Thyroid gland (tissue), 4 donors: ENCODE data around the gene SLC9A8. TPM values are rescaled to one million over a fixed set of nuclear protein-coding genes. Genes with fewer than 3 reads are reported as not detected.
A peak's percentile ranks its signal among the peaks of the same experiment; 100 is the strongest.

Experiments used
- DNase-seq, 2 donors: peaks; one replicate each; pipeline ENCODE4 v3.0.0-alpha.2; 2019
- H3K27ac ChIP-seq, 3 donors: fragments of 200-600 bp; sonication (generic); 1 replicate in 2 of 3; 2 replicates in 1 of 3; pipeline ENCODE4 v1.5.1; 2016 to 2019; ENCODE audit warnings: mild to moderate bottlenecking in 1 of 3, moderate library complexity in 1 of 3
- H3K27me3 ChIP-seq: fragments of 200-600 bp; sonication (generic); one replicate; pipeline ENCODE4 v1.5.1; 2019
- H3K36me3 ChIP-seq, 2 donors: fragments of 200-600 bp; sonication (generic); one replicate each; pipeline ENCODE4 v1.5.1; 2016 to 2019
- H3K4me1 ChIP-seq, 2 donors: fragments of 200-600 bp; sonication (generic); one replicate each; pipeline ENCODE4 v1.5.1; 2017 to 2019
- H3K4me3 ChIP-seq, 3 donors: fragments of 200-600 bp; sonication (generic); replicated peaks in 1 of 3; 1 replicate in 2 of 3; 2 replicates in 1 of 3; pipeline ENCODE4 v1.5.1; 2016; ENCODE audit warnings: mild to moderate bottlenecking in 1 of 3
- H3K9me3 ChIP-seq: fragments of 200-600 bp; sonication (generic); one replicate; pipeline ENCODE4 v1.5.1; 2017
- POLR2A ChIP-seq, 2 donors: fragments of 450-650 bp; IDR thresholded peaks; one replicate each; pipeline ENCODE4 v1.6.1; 2017; ENCODE audit warnings: antibody characterized with exemption in 2 of 2, mild to moderate bottlenecking in 2 of 2, moderate library complexity in 1 of 2
- WGBS, 2 donors: methylation state at CpG; one replicate each; pipeline ENCODE4 v1.1.5; 2017; 5-methylcytosine and 5-hydroxymethylcytosine counted together
- intact Hi-C: fragments of 100-400 bp; cut with DNase I; formaldehyde crosslinking; loops from one replicate; pipeline ENCODE4 v1.15.1; 2023
- total RNA-seq, 4 donors: library from RNA; depleted of rRNA; stranded (reverse); fragments of >200 nt; gene quantifications; one replicate each; pipeline ENCODE4 v1.2.3, GENCODE V29; 2016
- TF ChIP-seq, protein P1 (sequence below), 6 experiments: fragments of 200-600 bp in 3 of 6; fragments of 450-650 bp in 3 of 6; sonication (generic) in 3 of 6; IDR thresholded peaks; one replicate each; pipeline ENCODE4 v1.5.1; 2016 to 2019; ENCODE audit warnings: antibody characterized with exemption in 6 of 6, mild to moderate bottlenecking in 2 of 6, inconsistent platforms in 1 of 6, moderate library complexity in 1 of 6

Gene SLC9A8
- total RNA-seq, 4 donors from 2014 or later = 12.0 to 20.2 (median 16.1) TPM

DNA sequence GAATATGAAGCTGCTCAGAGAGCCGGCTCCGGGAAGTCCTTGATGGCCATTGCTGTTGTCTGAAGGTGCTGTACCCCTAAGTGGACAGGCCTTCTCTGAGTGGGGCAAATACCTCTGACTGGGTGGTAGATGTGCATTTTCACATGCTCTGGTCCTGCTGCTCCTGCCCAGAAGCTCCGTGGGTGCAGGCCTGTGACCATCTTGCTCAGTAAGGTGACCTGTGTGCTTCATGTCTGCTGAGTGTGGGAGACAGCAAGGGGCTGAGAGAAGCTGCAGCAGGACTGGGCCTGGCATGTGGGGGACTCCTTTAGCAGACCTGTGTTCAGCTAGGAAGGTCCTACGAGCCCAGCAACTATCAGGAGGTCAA is 97.7 kb downstream of the SLC9A8 start:
- intact Hi-C loops = loop anchor here (10.0 kb wide), 1 partner anchor 56 kb away; no protein-coding TSS in a partner anchor

GRCh38 chr20:49913399-49914047 is 100.9 kb downstream of the SLC9A8 start:
- no peaks in the 10 kb centered on the region for H3K9me3 ChIP-seq
- H3K36me3 ChIP-seq = peaks cover 0 to 4% of the 10 kb centered on the region in 2 donors
- TF ChIP-seq POLR2A (IDR thresholded peaks at IDR 0.05) = no peak
- TF ChIP-seq, protein P1, sequence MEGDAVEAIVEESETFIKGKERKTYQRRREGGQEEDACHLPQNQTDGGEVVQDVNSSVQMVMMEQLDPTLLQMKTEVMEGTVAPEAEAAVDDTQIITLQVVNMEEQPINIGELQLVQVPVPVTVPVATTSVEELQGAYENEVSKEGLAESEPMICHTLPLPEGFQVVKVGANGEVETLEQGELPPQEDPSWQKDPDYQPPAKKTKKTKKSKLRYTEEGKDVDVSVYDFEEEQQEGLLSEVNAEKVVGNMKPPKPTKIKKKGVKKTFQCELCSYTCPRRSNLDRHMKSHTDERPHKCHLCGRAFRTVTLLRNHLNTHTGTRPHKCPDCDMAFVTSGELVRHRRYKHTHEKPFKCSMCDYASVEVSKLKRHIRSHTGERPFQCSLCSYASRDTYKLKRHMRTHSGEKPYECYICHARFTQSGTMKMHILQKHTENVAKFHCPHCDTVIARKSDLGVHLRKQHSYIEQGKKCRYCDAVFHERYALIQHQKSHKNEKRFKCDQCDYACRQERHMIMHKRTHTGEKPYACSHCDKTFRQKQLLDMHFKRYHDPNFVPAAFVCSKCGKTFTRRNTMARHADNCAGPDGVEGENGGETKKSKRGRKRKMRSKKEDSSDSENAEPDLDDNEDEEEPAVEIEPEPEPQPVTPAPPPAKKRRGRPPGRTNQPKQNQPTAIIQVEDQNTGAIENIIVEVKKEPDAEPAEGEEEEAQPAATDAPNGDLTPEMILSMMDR (IDR thresholded peaks at IDR 0.05) = no peak
- no peaks in the 10 kb centered on the region for H3K27me3 ChIP-seq
- H3K4me1 ChIP-seq = peaks cover 36 to 47% of the 10 kb centered on the region in 2 donors
- DNase-seq = peak; percentile 72 to 73
- H3K27ac ChIP-seq = peak overlapping the region; percentile 98 to 100 (median 100)
- intact Hi-C loops = loop anchor here (10.0 kb wide), 1 partner anchor 59 kb away; no protein-coding TSS in a partner anchor
- 31 to 56% methylated on average over 16 of the region's 16 CpGs for WGBS, 2 donors
- no peak overlapping the region for H3K4me3 ChIP-seq

More for the DNA sequence above, 97.7 kb downstream of the SLC9A8 start:
- Histone ChIP-seq H3K4me3 (no peak overlapping the region), H3K9me3 (no peaks in the 10 kb centered on the region), H3K36me3 (peaks cover 24 to 26% of the 10 kb centered on the region in 2 donors), H3K27ac (peak overlapping the region in 1 of 3 donors; percentile 44), H3K4me1 (peaks cover 26 to 47% of the 10 kb centered on the region in 2 donors), H3K27me3 (no peaks in the 10 kb centered on the region)
- TF ChIP-seq, protein P1 (IDR thresholded peaks at IDR 0.05) = no peak
- TF ChIP-seq POLR2A (IDR thresholded peaks at IDR 0.05) = no peak
- DNase-seq = no peak
- 77 to 88% methylated on average over 2 to 4 of the region's 4 CpGs for WGBS, 2 donors

DNA sequence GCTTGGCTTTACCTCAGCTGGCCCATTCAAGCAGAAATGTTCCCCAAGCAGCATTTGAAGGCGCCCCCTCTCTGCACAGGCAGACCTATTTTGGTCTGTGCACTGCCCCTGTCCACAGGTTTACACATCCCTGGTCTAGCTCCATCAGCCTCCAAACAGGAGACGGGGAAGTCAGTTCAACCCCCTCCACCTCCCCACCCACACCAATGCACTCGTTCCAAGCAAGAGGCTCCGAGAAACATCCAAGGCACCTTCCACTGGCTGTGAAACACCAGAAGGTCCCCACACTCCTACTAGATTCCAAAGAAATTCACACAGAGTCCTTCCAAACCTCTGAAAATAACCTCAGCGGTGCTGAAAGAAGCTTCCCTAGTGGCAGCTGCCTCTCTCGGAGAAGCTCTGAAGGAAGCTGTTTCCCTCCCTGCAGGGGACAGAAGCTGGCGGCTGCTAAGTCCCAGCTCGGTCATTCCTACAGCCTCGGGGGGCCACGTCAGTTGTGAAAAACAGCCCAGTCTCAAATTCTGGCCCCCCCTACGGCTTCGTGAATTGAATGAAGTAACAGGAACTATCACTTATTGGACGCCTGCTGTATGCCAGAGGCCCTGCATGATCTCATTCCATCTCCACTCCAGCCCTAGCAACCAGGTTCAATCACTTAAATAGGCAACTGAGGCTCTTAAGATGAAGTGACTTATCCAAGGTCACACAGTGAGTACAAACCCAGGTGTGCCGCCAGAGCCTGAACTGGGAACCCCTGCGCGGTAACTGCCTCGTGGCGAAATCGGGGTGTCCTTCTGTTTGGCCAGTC is 101.9 kb downstream of the SLC9A8 start:
- DNase-seq = peak; percentile 46 to 52
- no peaks in the 10 kb centered on the region for H3K27me3 ChIP-seq
- H3K4me3 ChIP-seq = peak overlapping the region; percentile 95 to 97 (median 95)
- H3K36me3 ChIP-seq = no peaks in the 10 kb centered on the region
- TF ChIP-seq, protein P1 (IDR thresholded peaks at IDR 0.05) = peak in 2 of 6 experiments; percentile 17 to 26
- TF ChIP-seq POLR2A (IDR thresholded peaks at IDR 0.05) = peak in 1 of 2 donors; percentile 11
- intact Hi-C loops = loop anchor here (10.0 kb wide), 1 partner anchor 60 kb away; no protein-coding TSS in a partner anchor
- H3K4me1 ChIP-seq = peaks cover 36 to 43% of the 10 kb centered on the region in 2 donors
- 3 to 6% methylated on average over 10 to 13 of the region's 19 CpGs for WGBS, 2 donors
- no peaks in the 10 kb centered on the region for H3K9me3 ChIP-seq
- H3K27ac ChIP-seq = peak overlapping the region; percentile 98 to 100 (median 100)

DNA sequence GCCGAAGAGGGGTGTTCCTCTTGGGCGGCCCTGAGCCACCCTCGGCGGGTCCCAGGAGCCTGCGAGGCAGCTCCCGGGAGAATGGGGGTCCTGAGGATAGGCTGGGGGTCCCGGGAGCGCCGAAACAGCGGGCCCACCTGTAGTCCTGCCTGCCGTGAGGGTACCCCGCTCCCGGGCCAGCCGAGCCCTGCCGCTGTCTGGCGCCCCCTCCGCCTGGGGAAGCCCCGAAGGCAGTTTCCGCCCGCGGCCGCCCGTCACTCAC is 102.4 kb downstream of the SLC9A8 start:
- no peak for TF ChIP-seq POLR2A (IDR thresholded peaks at IDR 0.05)
- TF ChIP-seq, protein P1 (IDR thresholded peaks at IDR 0.05) = no peak
- Histone ChIP-seq H3K36me3 (no peaks in the 10 kb centered on the region), H3K9me3 (no peaks in the 10 kb centered on the region), H3K4me3 (peak overlapping the region; percentile 95 to 97 (median 95)), H3K4me1 (peaks cover 36 to 38% of the 10 kb centered on the region in 2 donors), H3K27me3 (no peaks in the 10 kb centered on the region), H3K27ac (peak overlapping the region; percentile 98 to 100 (median 100))
- 0% methylated on average over 10 of the region's 23 CpGs; no CpG with 5 or more reads in 1 of the 2 donors for WGBS, 2 donors
- no peak for DNase-seq
- intact Hi-C loops = loop anchor here (10.0 kb wide), 1 partner anchor 60 kb away; no protein-coding TSS in a partner anchor
